DOHH2 (cell line): ENCODE data around the gene S100A11.

ENCODE experiments used
- H3F3A ChIP-seq: fragments of 200-600 bp; sonication (generic), shearing (Covaris generic); 2 replicates; pipeline ENCODE4 v1.6.0; 2016; ENCODE audit warnings: antibody characterized with exemption, mild to moderate bottlenecking; ENCODE audit not compliant: control insufficient read depth, insufficient read depth
- H3K27ac ChIP-seq: fragments of 200-600 bp; sonication (generic); 2 replicates; pipeline ENCODE4 v1.5.1; 2014; ENCODE audit warnings: low read depth, mild to moderate bottlenecking, low read length, moderate library complexity
- H3K27me3 ChIP-seq: fragments of 200-600 bp; sonication (generic); 2 replicates; pipeline ENCODE4 v1.6.1; 2014; ENCODE audit warnings: mild to moderate bottlenecking, low read length, mixed read lengths; ENCODE audit not compliant: control insufficient read depth
- H3K36me3 ChIP-seq: fragments of 200-600 bp; sonication (generic); 2 replicates; pipeline ENCODE4 v1.6.1; 2014; ENCODE audit warnings: mild to moderate bottlenecking, low read length, moderate library complexity, mixed read lengths; ENCODE audit not compliant: control insufficient read depth
- H3K4me1 ChIP-seq: fragments of 200-600 bp; sonication (generic); 2 replicates; pipeline ENCODE4 v1.6.1; 2014; ENCODE audit warnings: mild to moderate bottlenecking, low read length, mixed read lengths; ENCODE audit not compliant: control insufficient read depth
- H3K4me2 ChIP-seq: fragments of 200-600 bp; sonication (generic); 2 replicates; pipeline ENCODE4 v1.6.0; 2014; ENCODE audit warnings: mild to moderate bottlenecking, low read length, moderate library complexity
- H3K4me3 ChIP-seq: fragments of 200-600 bp; sonication (generic); 2 replicates; pipeline ENCODE4 v1.5.1; 2014; ENCODE audit warnings: mild to moderate bottlenecking, low read length, mixed read lengths
- H3K79me2 ChIP-seq: fragments of 200-600 bp; sonication (generic); 2 replicates; pipeline ENCODE4 v1.6.1; 2014; ENCODE audit warnings: mild to moderate bottlenecking, low read length, mixed read lengths; ENCODE audit not compliant: control insufficient read depth
- H3K9me2 ChIP-seq: fragments of 200-600 bp; sonication (generic); replicated peaks from 2 replicates; pipeline ENCODE4 v1.6.1; 2014; ENCODE audit warnings: mild to moderate bottlenecking, low read length, mixed read lengths; ENCODE audit not compliant: control insufficient read depth
- H3K9me3 ChIP-seq: fragments of 200-600 bp; sonication (generic); 2 replicates; pipeline ENCODE4 v1.6.1; 2014; ENCODE audit warnings: antibody characterized with exemption, low read length, mixed read lengths; ENCODE audit not compliant: control insufficient read depth, insufficient read depth
- H4K20me1 ChIP-seq: fragments of 200-600 bp; sonication (generic); 2 replicates; pipeline ENCODE4 v1.6.0; 2014; ENCODE audit warnings: low read depth, mild to moderate bottlenecking, antibody characterized with exemption, low read length, moderate library complexity; ENCODE audit not compliant: control insufficient read depth, insufficient read depth
- EZH2phosphoT487 ChIP-seq: fragments of 200-600 bp; sonication (generic); IDR thresholded peaks from 2 replicates; pipeline ENCODE4 v1.6.1; 2017; ENCODE audit warnings: borderline replicate concordance, mild to moderate bottlenecking, antibody characterized with exemption, low read length, moderate library complexity, mixed read lengths
- TF ChIP-seq, protein P1 (sequence below): fragments of 200-600 bp; sonication (generic); IDR thresholded peaks from one replicate; pipeline ENCODE4 v1.5.1; 2014; ENCODE audit warnings: antibody characterized with exemption, mild to moderate bottlenecking, low read depth, low read length; ENCODE audit not compliant: poor library complexity, severe bottlenecking

S100A11 gene

DNA sequence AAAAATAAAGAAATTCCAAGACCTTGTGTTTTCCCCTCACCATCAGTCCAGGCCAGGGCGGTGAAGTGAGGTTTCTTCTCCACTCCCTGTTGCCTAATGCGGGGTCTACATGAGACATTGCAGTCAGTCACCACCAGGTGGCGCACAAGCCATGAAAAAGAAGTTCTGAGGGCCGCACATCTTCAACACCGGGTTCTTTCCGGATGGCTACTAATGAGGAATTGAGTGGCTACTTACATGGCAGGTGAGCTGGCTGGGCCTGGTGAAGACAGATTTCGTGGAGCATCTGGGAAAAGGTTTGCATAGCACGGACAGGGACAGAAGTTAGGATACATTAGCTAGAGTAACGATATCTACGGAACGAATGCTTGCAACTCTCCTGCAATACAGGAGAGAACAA lies 15.8 kb upstream of the S100A11 start:
- H3K9me2 ChIP-seq, result no peaks in the 10 kb centered on the region
- no peaks in the 10 kb centered on the region for H3K9me3 ChIP-seq
- H3K36me3 ChIP-seq, result no peaks in the 10 kb centered on the region
- H3K4me3 ChIP-seq, result no peak overlapping the region
- H3K4me2 ChIP-seq, result no peak overlapping the region
- H3K27me3 ChIP-seq, result peaks cover 28% of the 10 kb centered on the region
- peaks cover 11% of the 10 kb centered on the region for H3K4me1 ChIP-seq
- TF ChIP-seq, protein P1, sequence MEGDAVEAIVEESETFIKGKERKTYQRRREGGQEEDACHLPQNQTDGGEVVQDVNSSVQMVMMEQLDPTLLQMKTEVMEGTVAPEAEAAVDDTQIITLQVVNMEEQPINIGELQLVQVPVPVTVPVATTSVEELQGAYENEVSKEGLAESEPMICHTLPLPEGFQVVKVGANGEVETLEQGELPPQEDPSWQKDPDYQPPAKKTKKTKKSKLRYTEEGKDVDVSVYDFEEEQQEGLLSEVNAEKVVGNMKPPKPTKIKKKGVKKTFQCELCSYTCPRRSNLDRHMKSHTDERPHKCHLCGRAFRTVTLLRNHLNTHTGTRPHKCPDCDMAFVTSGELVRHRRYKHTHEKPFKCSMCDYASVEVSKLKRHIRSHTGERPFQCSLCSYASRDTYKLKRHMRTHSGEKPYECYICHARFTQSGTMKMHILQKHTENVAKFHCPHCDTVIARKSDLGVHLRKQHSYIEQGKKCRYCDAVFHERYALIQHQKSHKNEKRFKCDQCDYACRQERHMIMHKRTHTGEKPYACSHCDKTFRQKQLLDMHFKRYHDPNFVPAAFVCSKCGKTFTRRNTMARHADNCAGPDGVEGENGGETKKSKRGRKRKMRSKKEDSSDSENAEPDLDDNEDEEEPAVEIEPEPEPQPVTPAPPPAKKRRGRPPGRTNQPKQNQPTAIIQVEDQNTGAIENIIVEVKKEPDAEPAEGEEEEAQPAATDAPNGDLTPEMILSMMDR, result peak; percentile 93
- TF ChIP-seq EZH2phosphoT487, result no peak
- no peaks in the 10 kb centered on the region; the same call in 1 of the 2 replicates for H3K79me2 ChIP-seq
- H3F3A ChIP-seq, result peaks cover 6% of the 10 kb centered on the region
- no peaks in the 10 kb centered on the region for H4K20me1 ChIP-seq
- no peak overlapping the region for H3K27ac ChIP-seq

DNA sequence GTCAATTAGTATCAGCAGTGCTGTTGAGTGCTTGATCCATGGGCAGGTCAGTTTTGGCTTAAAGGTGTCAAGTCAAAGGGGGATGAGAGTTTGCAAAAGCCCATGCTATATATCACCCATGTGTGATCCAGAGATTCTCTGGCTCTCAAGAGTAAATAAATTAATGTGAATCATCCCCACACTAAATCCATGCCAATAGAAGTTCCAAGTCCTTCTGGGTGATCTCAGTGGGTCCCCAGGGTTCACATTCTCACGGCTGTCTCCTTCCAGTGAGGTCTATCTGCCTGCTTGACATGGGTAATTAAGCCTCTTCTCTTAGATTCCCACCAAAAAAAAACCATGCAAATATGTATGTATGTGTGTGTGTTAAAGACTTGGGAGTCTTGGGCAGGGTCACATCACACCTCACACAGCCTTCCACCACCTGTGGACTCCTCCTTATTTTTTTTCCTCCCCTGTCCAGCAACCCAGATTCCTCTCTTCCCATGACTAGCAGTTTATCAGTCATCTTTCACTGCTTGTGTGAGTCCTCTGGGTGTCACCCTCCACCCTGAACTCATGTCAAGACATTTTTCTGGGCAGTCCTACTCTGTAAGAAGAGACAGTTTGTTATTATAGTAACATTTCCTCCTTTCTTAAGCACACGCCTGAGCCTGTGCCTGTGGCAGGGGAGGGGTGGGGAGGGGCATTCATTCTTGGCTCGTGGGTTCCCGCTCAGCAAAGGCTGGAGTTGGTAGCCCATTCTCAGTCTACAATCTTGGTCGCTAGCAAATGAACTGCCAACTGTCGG lies 14.3 kb upstream of the S100A11 start:
- no peaks in the 10 kb centered on the region; the same call in 1 of the 2 replicates for H3K79me2 ChIP-seq
- H3K36me3 ChIP-seq, result no peaks in the 10 kb centered on the region
- H3F3A ChIP-seq, result peaks cover 6% of the 10 kb centered on the region
- no peaks in the 10 kb centered on the region for H4K20me1 ChIP-seq
- H3K9me3 ChIP-seq, result no peaks in the 10 kb centered on the region
- H3K4me3 ChIP-seq, result no peak overlapping the region
- H3K27me3 ChIP-seq, result peaks cover 20% of the 10 kb centered on the region
- no peak overlapping the region for H3K4me2 ChIP-seq
- TF ChIP-seq EZH2phosphoT487, result no peak
- TF ChIP-seq, protein P1, result no peak
- no peak overlapping the region for H3K27ac ChIP-seq
- peaks cover 17% of the 10 kb centered on the region for H3K4me1 ChIP-seq
- no peaks in the 10 kb centered on the region for H3K9me2 ChIP-seq

DNA sequence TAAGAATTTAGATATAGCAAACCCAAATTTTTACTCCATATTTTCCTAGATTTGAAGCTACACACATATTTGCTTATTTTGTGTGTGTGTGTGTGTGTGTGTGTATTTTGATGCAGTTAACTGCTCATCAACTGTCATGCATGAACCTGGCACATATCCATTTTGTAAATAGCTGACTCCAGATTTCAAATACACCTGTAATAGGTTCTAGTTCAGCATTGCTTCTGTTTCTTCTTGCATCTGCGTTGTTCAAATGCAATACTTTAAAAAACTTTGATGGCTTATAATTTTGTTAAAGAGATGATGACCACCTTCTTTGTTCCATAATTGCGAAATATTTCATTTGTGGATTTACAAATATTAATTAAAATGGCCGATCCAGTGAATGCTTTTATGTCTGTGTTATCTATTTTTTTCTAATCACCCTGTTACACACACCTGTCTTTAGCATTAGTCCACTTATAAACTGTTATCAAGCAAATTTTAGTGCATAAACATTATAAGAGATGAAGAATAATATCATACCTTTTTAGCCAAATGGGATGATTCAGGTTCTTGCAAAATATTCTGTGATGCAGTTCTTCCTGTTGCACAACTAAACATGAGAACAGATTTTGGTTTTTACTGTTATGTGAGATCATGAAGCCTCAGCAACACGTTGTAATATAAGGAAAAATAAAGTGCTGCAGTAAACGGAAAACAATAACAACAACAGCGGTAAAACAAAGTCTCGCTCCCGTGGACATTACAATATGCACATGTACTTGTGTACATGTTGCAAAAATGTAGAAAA lies 12.7 kb upstream of the S100A11 start:
- H3K27me3 ChIP-seq, result peaks cover 18% of the 10 kb centered on the region
- H3K79me2 ChIP-seq, result no peaks in the 10 kb centered on the region; the same call in 1 of the 2 replicates
- no peaks in the 10 kb centered on the region for H3K9me2 ChIP-seq
- no peaks in the 10 kb centered on the region for H4K20me1 ChIP-seq
- H3K9me3 ChIP-seq, result no peaks in the 10 kb centered on the region
- no peaks in the 10 kb centered on the region for H3K36me3 ChIP-seq
- peaks cover 21% of the 10 kb centered on the region for H3K4me1 ChIP-seq
- no peak overlapping the region for H3K4me3 ChIP-seq
- TF ChIP-seq, protein P1, result no peak
- no peak for TF ChIP-seq EZH2phosphoT487
- no peak overlapping the region for H3K27ac ChIP-seq
- H3K4me2 ChIP-seq, result no peak overlapping the region
- peaks cover 6% of the 10 kb centered on the region for H3F3A ChIP-seq
